ENCODE results near the gene AKAP8L. TPM values are rescaled to one million over a fixed set of nuclear protein-coding genes. Genes with fewer than 3 reads are reported as not detected.

AKAP8L gene
- polyA plus RNA-seq, 1 of the 3 experiments (the other 2 are of a cell fraction): 44.7 TPM

GRCh38 chr19:15398501-15399233, 20.1 kb downstream of the AKAP8L start:
- Histone ChIP-seq H3K4me1 (ENCODE audit: control insufficient read depth in 1 of 2, insufficient read depth in 2 of 2, low read depth in 1 of 2, low read length in 1 of 2) (no peaks in the 10 kb centered on the region), H3K9ac (no peak overlapping the region), H4K20me1 (ENCODE audit: insufficient read depth) (peaks cover 30% of the 10 kb centered on the region), H3K9me3 (no peaks in the 10 kb centered on the region), H3K27ac (ENCODE audit: low read depth in 2 of 2, low read length in 1 of 2) (no peak overlapping the region), H3K79me2 (ENCODE audit: insufficient read depth) (peaks cover 31% of the 10 kb centered on the region), H2AFZ (ENCODE audit: low read depth) (no peak overlapping the region), H3F3A (replicated peaks; ENCODE audit: insufficient read depth) (peaks cover 10% of the 10 kb centered on the region), H3K27me3 (ENCODE audit: insufficient read depth) (no peaks in the 10 kb centered on the region), H3K4me2 (no peak overlapping the region), H3K36me3 (replicated peaks in 1 of 2; ENCODE audit: control insufficient read depth in 1 of 2, insufficient read depth in 2 of 2, low read length in 1 of 2) (peaks cover 15 to 72% of the 10 kb centered on the region in 2 experiments), H3K9me2 (no peaks in the 10 kb centered on the region), H3K4me3 (ENCODE audit: low read depth in 2 of 2, low read length in 1 of 2) (no peak overlapping the region)
- ChIA-PET CTCF (no interaction called here), POLR2A (no interaction called here)
- TF ChIP-seq SMC3 (IDR thresholded peaks at IDR 0.05; ENCODE audit: low read depth, low read length): no peak
- TF ChIP-seq NFIC (IDR thresholded peaks at IDR 0.05; ENCODE audit: borderline replicate concordance): no peak
- TF ChIP-seq MXI1 (IDR thresholded peaks at IDR 0.05; ENCODE audit: low read depth, low read length): no peak
- TF ChIP-seq POLR2AphosphoS5 (IDR thresholded peaks at IDR 0.05; ENCODE audit: low read depth, low read length): no peak
- no peak for TF ChIP-seq TEAD4 (IDR thresholded peaks at IDR 0.05; ENCODE audit: borderline replicate concordance, insufficient read depth)
- no peak for TF ChIP-seq JUND (IDR thresholded peaks at IDR 0.05)
- no peak for TF ChIP-seq RXRA (IDR thresholded peaks at IDR 0.05; ENCODE audit: borderline replicate concordance, low read depth)
- TF ChIP-seq GABPA (IDR thresholded peaks at IDR 0.05; ENCODE audit: low read depth): no peak
- TF ChIP-seq ZBTB33 (IDR thresholded peaks at IDR 0.05; ENCODE audit: borderline replicate concordance, low read depth): no peak
- TF ChIP-seq TCF12 (IDR thresholded peaks at IDR 0.05): no peak
- no peak for TF ChIP-seq TAF1 (IDR thresholded peaks at IDR 0.05; ENCODE audit: borderline replicate concordance, low read depth, low read length)
- no peak for TF ChIP-seq RAD21 (IDR thresholded peaks at IDR 0.05; ENCODE audit: low read length)
- WGBS (ENCODE audit: low lambda C conversion rate): 96% methylated on average over 24 of the region's 50 CpGs
- peak; percentile 16 for DNase-seq

GRCh38 chr19:15397782-15398181, 21.0 kb downstream of the AKAP8L start:
- Histone ChIP-seq H3K9me3 (no peaks in the 10 kb centered on the region), H3F3A (replicated peaks; ENCODE audit: insufficient read depth) (peaks cover 10% of the 10 kb centered on the region), H3K9me2 (no peaks in the 10 kb centered on the region), H4K20me1 (ENCODE audit: insufficient read depth) (peaks cover 21% of the 10 kb centered on the region), H3K4me3 (ENCODE audit: low read depth in 2 of 2, low read length in 1 of 2) (no peak overlapping the region), H3K27me3 (ENCODE audit: insufficient read depth) (no peaks in the 10 kb centered on the region), H3K4me1 (ENCODE audit: control insufficient read depth in 1 of 2, insufficient read depth in 2 of 2, low read depth in 1 of 2, low read length in 1 of 2) (no peaks in the 10 kb centered on the region), H3K79me2 (ENCODE audit: insufficient read depth) (peaks cover 31% of the 10 kb centered on the region; the same call in 1 of the 2 replicates), H3K36me3 (replicated peaks in 1 of 2; ENCODE audit: control insufficient read depth in 1 of 2, insufficient read depth in 2 of 2, low read length in 1 of 2) (peaks cover 24 to 64% of the 10 kb centered on the region in 2 experiments), H3K4me2 (no peak overlapping the region), H3K27ac (ENCODE audit: low read depth in 2 of 2, low read length in 1 of 2) (no peak overlapping the region), H3K9ac (no peak overlapping the region), H2AFZ (ENCODE audit: low read depth) (no peak overlapping the region)
- WGBS (ENCODE audit: low lambda C conversion rate): 98% methylated on average over 5 of the region's 11 CpGs
- ChIA-PET CTCF (no interaction called here), POLR2A (no interaction called here)
- no peak for DNase-seq
- TF ChIP-seq ZBTB33 (IDR thresholded peaks at IDR 0.05; ENCODE audit: borderline replicate concordance, low read depth) (no peak), CHD2 (IDR thresholded peaks at IDR 0.05; ENCODE audit: low read length, partially characterized antibody) (no peak), JUND (IDR thresholded peaks at IDR 0.05) (no peak), USF2 (IDR thresholded peaks at IDR 0.05; ENCODE audit: borderline replicate concordance, low read depth, low read length) (no peak), RCOR1 (IDR thresholded peaks at IDR 0.05; ENCODE audit: low read length) (no peak), NRF1 (IDR thresholded peaks at IDR 0.05; ENCODE audit: low read depth, low read length) (no peak), GABPA (IDR thresholded peaks at IDR 0.05; ENCODE audit: low read depth) (no peak), PBX3 (IDR thresholded peaks at IDR 0.05) (no peak), TCF12 (IDR thresholded peaks at IDR 0.05) (no peak), IRF3 (IDR thresholded peaks at IDR 0.05; ENCODE audit: low read depth, low read length) (no peak), SMC3 (IDR thresholded peaks at IDR 0.05; ENCODE audit: low read depth, low read length) (no peak), USF1 (IDR thresholded peaks at IDR 0.05; ENCODE audit: borderline replicate concordance, low read depth) (no peak)

Measured in SK-N-SH (cell line).